ENCODE results near the gene SMIM22.
A peak's percentile ranks its signal among the peaks of the same experiment; 100 is the strongest.

Gene SMIM22

GRCh38 chr16:4762205-4762604, 33.0 kb upstream of the SMIM22 start:
- peaks cover 85% of the 10 kb centered on the region for H3K36me3 Mint-ChIP-seq (ENCODE audit: low read depth)
- intact Hi-C loops (cut with micrococcal nuclease) = no loop called here
- H3K27ac Mint-ChIP-seq = no peak overlapping the region

GRCh38 chr16:4763791-4764190, 31.4 kb upstream of the SMIM22 start:
- H3K27me3 Mint-ChIP-seq = no peaks in the 10 kb centered on the region
- H3K36me3 Mint-ChIP-seq (ENCODE audit: low read depth) = peaks cover 75% of the 10 kb centered on the region
- no peaks in the 10 kb centered on the region for H3K9me3 Mint-ChIP-seq
- H3K27ac Mint-ChIP-seq = peak overlapping the region; percentile 45
- intact Hi-C loops (cut with micrococcal nuclease) = no loop called here
- no peak overlapping the region for H3K4me3 Mint-ChIP-seq
- peaks cover 44% of the 10 kb centered on the region for H3K4me1 Mint-ChIP-seq (ENCODE audit: low read depth)

More at GRCh38 chr16:4762205-4762604, 33.0 kb upstream of the SMIM22 start:
- peaks cover 34% of the 10 kb centered on the region for H3K4me1 Mint-ChIP-seq (ENCODE audit: low read depth)
- no peaks in the 10 kb centered on the region for H3K9me3 Mint-ChIP-seq
- H3K4me3 Mint-ChIP-seq = no peak overlapping the region
- H3K27me3 Mint-ChIP-seq = no peaks in the 10 kb centered on the region

GRCh38 chr16:4765511-4766474, 29.4 kb upstream of the SMIM22 start:
- Mint-ChIP-seq H3K27ac (peak overlapping the region; percentile 90), H3K27me3 (no peaks in the 10 kb centered on the region), H3K9me3 (no peaks in the 10 kb centered on the region), H3K4me1 (ENCODE audit: low read depth) (peaks cover 53% of the 10 kb centered on the region), H3K4me3 (peak overlapping the region; percentile 81), H3K36me3 (ENCODE audit: low read depth) (peaks cover 55% of the 10 kb centered on the region)
- intact Hi-C loops (cut with micrococcal nuclease) = loop anchor here (5.0 kb wide), 1 partner anchor 192 kb away; the partner anchor contains the start of gene SEC14L5

GRCh38 chr16:4766875-4767628, 28.1 kb upstream of the SMIM22 start, which contains the start of gene ZNF500:
ZNF500 (minus strand) TSS chr16:4767162; CDS start chr16:4765978, 1,184 bp downstream.
- peaks cover 53% of the 10 kb centered on the region for H3K4me1 Mint-ChIP-seq (ENCODE audit: low read depth)
- no peaks in the 10 kb centered on the region for H3K9me3 Mint-ChIP-seq
- intact Hi-C loops (cut with micrococcal nuclease) = loop anchor here (1.0 to 5.0 kb wide), 2 partner anchors 80 to 190 kb away; partner anchors contain the start of genes GLYR1, SEC14L5 and UBN1
- peak within 1 kb of the TSS; percentile 90 for H3K27ac Mint-ChIP-seq
- no peaks in the 10 kb centered on the region for H3K27me3 Mint-ChIP-seq
- peak within 1 kb of the TSS; percentile 89 for H3K4me3 Mint-ChIP-seq
- H3K36me3 Mint-ChIP-seq (ENCODE audit: low read depth) = peaks cover 42% of the 10 kb centered on the region

- intact Hi-C loops (cut with micrococcal nuclease) = loop anchor here (1.0 to 5.0 kb wide), 4 partner anchors 34 to 189 kb away; partner anchors contain the start of genes ANKS3, DNAAF8, GLYR1 and SEC14L5
These were observed 27.2 kb upstream of the SMIM22 start for GRCh38 chr16:4767872-4768548.

GRCh38 chr16:4768549-4769305, 26.4 kb upstream of the SMIM22 start:
- Mint-ChIP-seq H3K4me1 (ENCODE audit: low read depth) (peaks cover 44% of the 10 kb centered on the region), H3K4me3 (peak overlapping the region; percentile 89), H3K9me3 (no peaks in the 10 kb centered on the region), H3K36me3 (ENCODE audit: low read depth) (peaks cover 25% of the 10 kb centered on the region), H3K27me3 (no peaks in the 10 kb centered on the region), H3K27ac (peak overlapping the region; percentile 90)
- intact Hi-C loops (cut with micrococcal nuclease) = loop anchor here (1.0 to 5.0 kb wide), 3 partner anchors 34 to 189 kb away; partner anchors contain the start of genes ANKS3, DNAAF8 and SEC14L5

More at GRCh38 chr16:4767872-4768548, 27.2 kb upstream of the SMIM22 start:
- Mint-ChIP-seq H3K4me1 (ENCODE audit: low read depth) (peaks cover 48% of the 10 kb centered on the region), H3K27ac (peak overlapping the region; percentile 90), H3K36me3 (ENCODE audit: low read depth) (peaks cover 33% of the 10 kb centered on the region), H3K27me3 (no peaks in the 10 kb centered on the region), H3K4me3 (peak overlapping the region; percentile 89), H3K9me3 (no peaks in the 10 kb centered on the region)

GRCh38 chr16:4769306-4769638, 25.9 kb upstream of the SMIM22 start:
- peak overlapping the region; percentile 90 for H3K27ac Mint-ChIP-seq
- peak overlapping the region; percentile 89 for H3K4me3 Mint-ChIP-seq
- no peaks in the 10 kb centered on the region for H3K27me3 Mint-ChIP-seq

GRCh38 chr16:4771646-4772045, 23.5 kb upstream of the SMIM22 start:
- Mint-ChIP-seq H3K36me3 (ENCODE audit: low read depth) (peaks cover 6% of the 10 kb centered on the region), H3K4me3 (no peak overlapping the region), H3K4me1 (ENCODE audit: low read depth) (peaks cover 32% of the 10 kb centered on the region), H3K27ac (no peak overlapping the region), H3K27me3 (no peaks in the 10 kb centered on the region), H3K9me3 (no peaks in the 10 kb centered on the region)
- intact Hi-C loops (cut with micrococcal nuclease) = no loop called here

More at GRCh38 chr16:4769306-4769638, 25.9 kb upstream of the SMIM22 start:
- no peaks in the 10 kb centered on the region for H3K9me3 Mint-ChIP-seq
- H3K4me1 Mint-ChIP-seq (ENCODE audit: low read depth) = peaks cover 43% of the 10 kb centered on the region
- peaks cover 20% of the 10 kb centered on the region for H3K36me3 Mint-ChIP-seq (ENCODE audit: low read depth)
- intact Hi-C loops (cut with micrococcal nuclease) = loop anchor here (5.0 kb wide), 1 partner anchor 188 kb away; the partner anchor contains the start of gene SEC14L5

GRCh38 chr16:4772351-4772750, 22.8 kb upstream of the SMIM22 start:
- Mint-ChIP-seq H3K27me3 (no peaks in the 10 kb centered on the region), H3K27ac (no peak overlapping the region), H3K4me3 (no peak overlapping the region), H3K4me1 (ENCODE audit: low read depth) (peaks cover 29% of the 10 kb centered on the region), H3K36me3 (ENCODE audit: low read depth) (peaks cover 6% of the 10 kb centered on the region), H3K9me3 (no peaks in the 10 kb centered on the region)
- intact Hi-C loops (cut with micrococcal nuclease) = no loop called here

GRCh38 chr16:4775005-4775404, 20.2 kb upstream of the SMIM22 start:
- peaks cover 11% of the 10 kb centered on the region for H3K4me1 Mint-ChIP-seq (ENCODE audit: low read depth)
- H3K4me3 Mint-ChIP-seq = no peak overlapping the region
- H3K27me3 Mint-ChIP-seq = no peaks in the 10 kb centered on the region
- no peaks in the 10 kb centered on the region for H3K9me3 Mint-ChIP-seq
- H3K36me3 Mint-ChIP-seq (ENCODE audit: low read depth) = no peaks in the 10 kb centered on the region
- intact Hi-C loops (cut with micrococcal nuclease) = no loop called here
- no peak overlapping the region for H3K27ac Mint-ChIP-seq

- Mint-ChIP-seq H3K9me3 (no peaks in the 10 kb centered on the region), H3K4me1 (ENCODE audit: low read depth) (peaks cover 14% of the 10 kb centered on the region), H3K4me3 (no peak overlapping the region), H3K27ac (no peak overlapping the region), H3K27me3 (no peaks in the 10 kb centered on the region), H3K36me3 (ENCODE audit: low read depth) (no peaks in the 10 kb centered on the region)
- intact Hi-C loops (cut with micrococcal nuclease) = no loop called here
These were observed 18.9 kb upstream of the SMIM22 start for GRCh38 chr16:4776141-4776705.

GRCh38 chr16:4777339-4778049, 17.7 kb upstream of the SMIM22 start:
- no peaks in the 10 kb centered on the region for H3K9me3 Mint-ChIP-seq
- intact Hi-C loops (cut with micrococcal nuclease) = no loop called here
- no peaks in the 10 kb centered on the region for H3K27me3 Mint-ChIP-seq
- H3K36me3 Mint-ChIP-seq (ENCODE audit: low read depth) = no peaks in the 10 kb centered on the region
- no peak overlapping the region for H3K27ac Mint-ChIP-seq
- H3K4me1 Mint-ChIP-seq (ENCODE audit: low read depth) = peaks cover 23% of the 10 kb centered on the region
- no peak overlapping the region for H3K4me3 Mint-ChIP-seq

All from dendritic cell treated with granulocyte-macrophage colony-stimulating factor and Interleukin-4, amounts not matched to agents 40 ng/mL and 50 ng/mL, for 4 days (primary cell).